IPS-18c (cell line): ENCODE results near the gene SLC25A22.

ENCODE experiments used
- H3K4me3 ChIP-seq: 2 replicates; pipeline ENCODE4 v1.7.0; 2013; ENCODE audit warnings: low read depth, mild to moderate bottlenecking, low read length, moderate library complexity; ENCODE audit not compliant: insufficient read depth
- H3K9me3 ChIP-seq: one replicate; pipeline ENCODE4 v1.6.1; 2013; ENCODE audit warnings: mild to moderate bottlenecking, low read length, moderate library complexity; ENCODE audit not compliant: control insufficient read depth, insufficient read depth

SLC25A22 gene

DNA sequence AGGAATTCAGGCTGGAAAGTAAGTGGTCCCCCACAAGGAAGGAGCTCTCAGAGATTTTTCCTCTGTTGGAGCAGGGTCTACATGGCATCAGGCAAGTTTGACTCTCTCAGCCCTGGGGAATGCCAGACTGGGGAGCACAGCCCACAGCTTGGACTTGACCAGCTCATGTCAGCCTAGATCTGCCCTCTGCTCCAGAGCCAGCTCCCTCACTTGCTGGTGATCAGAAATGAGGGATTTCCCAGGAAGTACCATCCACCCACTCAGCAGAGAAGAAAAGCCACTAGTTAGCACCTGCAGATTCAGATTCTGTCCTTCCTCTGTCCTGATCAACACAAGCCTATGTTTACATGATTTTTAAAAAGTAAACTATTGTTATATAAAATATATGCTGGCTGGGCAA lies 37.8 kb downstream of the SLC25A22 start:
- H3K4me3 ChIP-seq: no peak overlapping the region
- no peaks in the 10 kb centered on the region for H3K9me3 ChIP-seq

- Histone ChIP-seq H3K9me3 (no peaks in the 10 kb centered on the region), H3K4me3 (no peak overlapping the region)
Observed at GRCh38 chr11:749731-750130, 48.4 kb downstream of the SLC25A22 start.

GRCh38 chr11:748007-748359 lies 50.1 kb downstream of the SLC25A22 start:
- Histone ChIP-seq H3K9me3 (no peaks in the 10 kb centered on the region), H3K4me3 (peak overlapping the region; percentile 86)

DNA sequence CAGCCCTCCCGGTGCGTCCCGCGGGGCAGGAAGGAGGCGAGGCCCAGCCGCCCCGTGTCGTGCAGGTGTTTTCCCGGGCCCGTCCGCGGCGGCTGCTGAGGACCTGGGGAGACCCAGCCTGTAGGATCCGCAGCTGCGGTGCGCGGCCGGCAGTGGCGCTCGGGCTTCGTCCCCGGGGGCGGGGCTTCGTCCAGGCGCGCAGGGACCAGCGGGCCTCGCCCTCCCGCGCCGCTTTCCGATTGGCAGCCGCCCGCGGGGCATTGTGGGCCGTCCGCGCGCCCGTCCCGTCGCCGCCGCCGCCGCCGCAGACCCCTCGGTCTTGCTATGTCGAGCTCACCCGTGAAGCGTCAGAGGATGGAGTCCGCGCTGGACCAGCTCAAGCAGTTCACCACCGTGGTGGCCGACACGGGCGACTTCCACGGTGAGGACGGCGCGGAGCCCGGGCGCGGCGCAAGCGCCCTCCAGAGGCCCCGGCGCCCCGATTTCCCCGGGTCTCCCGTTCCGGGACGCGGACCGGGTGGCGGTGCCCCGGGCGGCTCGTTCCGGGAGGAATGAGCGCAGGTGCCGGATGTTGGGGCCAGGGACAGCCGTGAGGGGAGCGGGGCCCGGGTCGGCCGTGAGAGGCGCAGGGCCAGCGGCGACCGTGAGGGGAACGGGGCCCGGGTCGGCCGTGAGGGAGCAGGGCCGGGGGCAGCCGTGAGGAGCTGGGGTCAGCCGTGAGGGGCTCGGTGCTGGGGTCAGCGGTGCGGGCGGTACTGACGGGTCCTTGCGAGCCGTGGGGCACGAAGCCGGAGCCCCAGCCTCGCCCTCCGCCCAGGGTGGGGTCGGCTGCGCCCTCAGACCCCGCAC lies 50.7 kb downstream of the SLC25A22 start, which contains the start of gene TALDO1:
Gene TALDO1, plus strand, starts transcription at position 307 of the 849 bp plus-strand sequence. Its CDS starts 18 bp downstream, at position 325.
- H3K9me3 ChIP-seq: no peaks in the 10 kb centered on the region
- peak within 1 kb of the TSS; percentile 86 for H3K4me3 ChIP-seq

DNA sequence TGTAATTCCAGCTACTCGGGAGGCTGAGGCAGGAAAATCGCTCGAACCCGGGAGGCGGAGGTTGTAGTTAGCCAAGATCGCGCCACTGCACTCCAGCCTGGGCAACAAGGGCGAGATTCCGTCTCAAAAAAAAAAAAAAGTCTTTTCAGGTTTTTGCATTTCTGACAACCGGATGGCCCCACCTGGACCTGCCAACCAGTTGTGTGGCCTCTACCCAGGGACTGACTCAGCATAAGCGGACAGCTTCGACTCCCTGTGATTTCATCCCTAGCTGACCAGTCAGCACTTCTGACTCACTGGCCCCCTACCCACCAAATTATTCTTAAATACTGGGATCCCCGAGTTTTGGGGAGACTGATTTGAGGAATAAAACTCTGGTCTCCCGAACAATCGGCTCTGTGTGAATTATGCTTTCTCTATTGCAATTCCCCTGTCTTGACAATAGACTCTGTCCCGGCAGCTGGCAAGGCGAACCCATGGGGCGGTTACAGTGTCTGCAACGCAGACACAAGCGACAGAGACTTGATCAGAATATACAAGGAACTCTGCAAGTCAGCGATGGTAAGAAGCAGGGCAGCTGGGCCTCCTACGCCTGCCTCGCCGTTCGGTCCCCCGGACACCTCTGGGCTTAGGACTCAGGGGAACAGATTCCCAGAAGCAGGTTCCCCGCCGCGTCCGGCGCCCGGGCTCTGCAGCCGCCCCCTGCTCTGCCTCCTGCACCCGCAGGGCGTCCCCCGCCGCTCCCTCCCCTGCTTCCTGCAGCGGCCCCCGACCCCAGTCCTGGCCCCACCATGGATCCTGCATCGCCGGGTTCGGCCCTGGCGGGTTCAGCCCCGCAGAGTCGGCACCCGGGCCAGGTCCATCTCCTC lies 51.6 kb downstream of the SLC25A22 start:
- peak overlapping the region; percentile 86 for H3K4me3 ChIP-seq

DNA sequence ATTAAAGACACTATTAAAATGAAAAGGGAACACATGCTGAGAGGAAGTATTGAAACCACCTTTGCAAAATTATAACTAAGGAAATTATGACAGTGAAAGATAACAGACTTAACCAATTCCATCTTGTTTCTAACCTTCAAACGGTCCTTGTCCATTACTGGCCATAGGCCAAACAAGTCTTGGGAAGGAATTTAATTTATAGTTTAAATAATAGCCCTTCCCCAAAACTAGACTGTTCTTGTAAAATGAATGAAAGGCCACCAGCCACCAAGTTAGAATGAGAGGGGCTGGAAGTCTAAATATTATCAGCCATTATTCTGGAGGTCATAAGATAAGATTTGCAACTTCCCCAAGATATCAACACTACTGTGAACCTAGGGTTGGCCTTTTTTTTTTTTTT lies 52.7 kb downstream of the SLC25A22 start:
- Histone ChIP-seq H3K9me3 (no peaks in the 10 kb centered on the region), H3K4me3 (no peak overlapping the region)

More for the DNA sequence above, 51.6 kb downstream of the SLC25A22 start:
- no peaks in the 10 kb centered on the region for H3K9me3 ChIP-seq

GRCh38 chr11:742571-743201 lies 55.4 kb downstream of the SLC25A22 start:
- H3K9me3 ChIP-seq: no peaks in the 10 kb centered on the region
- no peak overlapping the region for H3K4me3 ChIP-seq

DNA sequence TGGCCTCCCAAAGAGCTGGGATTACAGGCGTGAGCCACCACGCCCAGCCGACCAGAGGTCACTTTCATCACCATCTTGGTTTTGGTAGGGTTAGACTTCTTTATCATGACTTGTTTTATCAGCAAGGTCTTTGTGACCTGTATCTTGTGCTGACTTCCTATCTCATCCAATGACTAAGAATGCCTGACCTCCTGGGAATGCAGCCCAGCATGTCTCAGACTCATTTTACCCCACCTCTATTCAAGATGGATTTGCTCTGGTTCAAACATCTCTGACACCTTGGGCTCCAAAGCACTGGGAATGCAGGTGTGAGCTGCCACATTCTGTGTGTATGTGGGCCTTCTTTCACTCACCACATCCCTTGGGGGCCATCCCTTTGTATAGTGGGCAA lies 55.9 kb downstream of the SLC25A22 start:
- Histone ChIP-seq H3K4me3 (no peak overlapping the region), H3K9me3 (no peaks in the 10 kb centered on the region)
